ENCODE measurements around the gene MRGPRX2.

MRGPRX2 gene

DNA sequence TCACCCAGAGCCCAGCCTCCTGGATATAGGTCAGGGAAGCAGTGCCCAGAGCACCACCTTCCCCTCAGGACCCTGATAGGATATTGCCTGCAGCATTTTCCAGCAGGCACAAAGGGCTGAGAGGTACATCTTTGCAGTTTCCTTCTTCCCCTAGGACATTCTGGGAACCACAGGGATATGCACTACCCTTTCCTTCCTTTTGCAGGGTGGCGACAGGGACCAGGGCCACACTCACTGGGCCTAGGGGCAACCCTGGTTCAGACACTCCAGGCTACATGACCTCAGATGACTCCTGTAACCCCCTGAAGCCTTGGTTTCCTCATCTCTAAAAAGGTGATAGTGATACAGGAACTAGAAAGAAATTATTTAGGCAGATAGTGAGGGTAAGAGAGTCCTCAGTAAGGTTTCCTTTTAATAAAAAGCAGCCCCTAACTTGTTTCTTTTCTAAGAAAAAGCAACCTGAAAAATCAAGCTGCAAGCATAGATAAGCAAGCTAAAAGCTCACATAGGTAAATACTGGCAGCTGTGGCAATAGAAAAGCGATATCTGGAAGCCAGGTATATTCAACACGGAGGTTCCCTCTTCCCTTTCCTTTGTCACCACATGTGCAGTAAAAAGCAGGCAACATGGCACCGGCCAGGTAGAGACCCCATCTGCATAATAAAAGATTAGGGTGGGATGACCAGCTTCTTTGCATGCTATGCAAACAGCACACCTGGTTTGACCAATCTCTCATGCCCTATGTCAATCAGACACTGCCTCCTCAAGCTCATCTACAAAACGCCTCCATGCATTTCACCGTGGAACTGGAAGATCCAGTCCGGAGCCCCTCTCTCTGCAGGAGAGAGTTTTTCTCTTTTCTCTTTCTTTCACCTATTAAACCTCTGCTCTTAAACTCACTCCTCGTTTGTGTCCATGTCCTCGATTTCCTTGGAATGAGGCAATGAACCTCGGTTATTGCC, 13.2 kb upstream of the MRGPRX2 start:
- DNase-seq = no peak

DNA sequence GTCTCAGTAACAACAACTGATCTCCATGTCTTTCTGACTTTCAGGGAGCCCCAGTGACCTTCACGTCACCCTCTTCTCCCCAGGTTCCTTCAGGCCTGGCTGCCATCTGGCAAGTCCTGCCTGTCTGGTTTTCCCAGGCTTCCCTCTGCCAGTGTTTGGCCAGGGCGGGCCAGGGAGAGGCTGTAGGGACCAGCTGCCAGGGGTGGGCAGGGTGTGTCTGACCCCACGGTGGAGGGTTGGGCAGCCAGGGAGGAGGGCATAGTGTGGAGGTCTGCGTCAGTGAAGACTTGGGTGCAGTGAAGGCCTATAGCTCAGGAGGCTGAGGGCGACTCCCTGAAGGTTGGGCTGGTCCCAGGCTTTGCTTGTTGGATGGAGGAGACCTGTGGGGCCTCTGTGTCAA, 11.9 kb upstream of the MRGPRX2 start:
- DNase-seq = no peak

- DNase-seq = peak; percentile 78 to 89 (median 82)
Measured at GRCh38 chr11:19071255-19071654, 10.7 kb upstream of the MRGPRX2 start.

DNA sequence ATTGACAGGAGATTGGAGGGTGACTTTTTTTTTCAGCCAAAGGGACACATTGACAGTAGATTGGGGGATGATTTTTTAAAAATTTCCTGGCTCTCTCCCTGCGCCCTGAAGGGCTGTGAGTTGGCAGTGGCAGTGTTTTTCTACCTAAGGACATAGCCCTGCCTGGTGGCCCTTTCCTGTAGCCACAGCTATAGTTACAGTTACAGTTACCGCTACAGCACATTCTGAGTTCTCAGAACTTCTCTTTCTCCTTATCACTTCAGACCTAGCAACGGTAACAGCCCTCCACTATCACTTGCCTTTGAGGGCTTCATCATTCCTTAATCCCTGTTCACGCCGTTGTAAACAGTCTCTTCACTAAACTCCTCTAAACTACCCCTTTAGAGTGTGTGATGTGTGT, 684 bp downstream of the MRGPRX2 start:
- DNase-seq = no peak

- no peak for DNase-seq
Measured at GRCh38 chr11:19055905-19056304, 4.6 kb downstream of the MRGPRX2 start.

GRCh38 chr11:19055016-19055415, 5.5 kb downstream of the MRGPRX2 start:
- DNase-seq = no peak

- DNase-seq = no peak
Measured at GRCh38 chr11:19053909-19054308, 6.6 kb downstream of the MRGPRX2 start.

DNA sequence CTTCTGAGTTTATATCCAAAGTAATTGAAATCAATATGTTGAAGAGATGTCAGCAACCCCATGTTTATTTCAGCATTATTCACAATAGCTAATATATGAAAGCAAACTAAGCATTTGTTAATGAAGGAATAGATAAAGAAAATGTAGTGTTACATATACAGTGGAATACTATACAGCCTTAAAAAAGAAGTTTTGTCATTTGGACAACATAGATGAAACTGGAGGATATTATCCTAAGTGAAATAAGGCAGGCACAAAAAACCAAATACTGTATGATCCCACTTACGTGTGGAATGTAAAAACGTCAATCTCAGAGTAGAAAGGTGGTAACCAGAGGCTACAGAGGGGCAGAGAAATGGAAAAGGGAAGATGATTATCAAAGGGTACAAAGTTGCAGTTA, 10.2 kb downstream of the MRGPRX2 start:
- DNase-seq = no peak

- DNase-seq = no peak
Measured at GRCh38 chr11:19049351-19049750, 11.2 kb downstream of the MRGPRX2 start.

DNA sequence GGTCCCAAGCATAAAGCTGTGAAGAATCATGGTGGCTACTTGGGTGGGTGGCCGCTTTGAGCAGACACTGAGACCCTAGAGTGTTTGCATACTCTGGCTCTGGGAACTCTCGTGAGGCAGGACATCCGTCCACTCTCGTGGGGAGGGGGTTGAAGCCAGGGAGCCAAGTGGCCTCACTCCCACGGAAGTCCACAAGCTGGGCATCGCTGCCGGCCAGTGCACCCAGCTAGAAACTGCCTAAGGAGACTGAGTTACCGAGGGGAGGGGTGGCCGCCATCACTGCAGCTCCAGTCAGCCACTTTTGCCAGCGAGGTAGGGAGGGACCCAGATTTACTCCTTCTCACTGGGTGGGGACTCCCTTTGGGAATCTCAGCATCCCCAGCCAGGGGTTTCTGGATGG, 20.5 kb downstream of the MRGPRX2 start:
- DNase-seq = no peak

GRCh38 chr11:19039409-19039808, 21.1 kb downstream of the MRGPRX2 start:
- DNase-seq = no peak

DNA sequence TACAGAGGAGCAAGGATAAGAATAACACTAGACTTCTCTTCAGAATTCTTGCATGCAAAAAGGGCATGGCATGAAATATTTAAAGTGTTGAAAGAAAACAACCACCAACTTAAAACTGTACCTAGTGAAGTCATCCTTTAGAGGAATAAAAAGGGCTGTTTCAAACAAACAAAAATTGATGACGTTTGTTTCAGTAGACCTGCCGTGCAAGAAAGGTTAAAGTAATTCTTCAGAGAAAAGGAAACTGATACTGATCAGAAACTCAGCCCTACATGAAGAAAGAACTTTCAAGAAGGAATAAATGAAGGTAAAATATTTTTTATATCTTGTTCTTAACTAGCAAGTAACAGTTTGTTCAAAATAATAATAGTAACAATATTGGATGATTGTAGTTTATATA, 27.5 kb downstream of the MRGPRX2 start:
- DNase-seq = no peak

DNA sequence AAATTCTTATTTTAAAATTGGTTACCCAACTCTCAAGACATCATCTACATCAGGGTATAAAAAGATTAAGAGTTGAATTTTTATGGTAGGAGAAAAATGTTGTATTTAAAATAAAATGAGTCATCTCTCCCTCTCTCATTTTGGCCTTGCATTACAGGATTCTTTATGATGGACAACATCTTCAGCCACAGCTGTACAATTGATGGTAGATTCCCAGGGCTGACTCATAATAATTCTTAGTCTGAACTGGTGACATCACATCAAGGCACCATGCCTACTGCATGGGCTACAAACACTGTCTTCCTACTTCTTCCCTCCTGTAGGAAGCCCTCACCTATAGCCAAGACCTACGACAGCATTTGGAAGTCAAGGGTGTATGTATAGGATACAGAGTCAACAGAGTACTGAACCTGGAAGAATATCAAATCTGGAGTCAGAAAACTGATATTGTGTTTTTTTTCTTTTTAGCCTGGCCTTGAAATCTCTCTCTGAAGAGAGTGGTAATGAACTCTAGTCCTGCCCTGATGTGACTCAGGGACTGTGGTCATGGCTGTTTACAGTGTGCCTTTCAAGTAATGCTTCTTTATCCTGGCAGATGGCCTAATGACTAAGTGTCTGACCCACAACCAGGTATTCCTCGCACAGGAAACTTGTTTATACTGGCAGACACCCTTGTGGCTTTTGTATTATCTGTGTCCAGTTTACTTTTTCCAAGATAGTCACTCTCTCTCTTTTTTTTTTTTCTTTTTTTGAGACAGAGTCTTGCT, 32.5 kb downstream of the MRGPRX2 start:
- no peak for DNase-seq

GRCh38 chr11:19026862-19027261, 33.7 kb downstream of the MRGPRX2 start:
- no peak for DNase-seq

GRCh38 chr11:19025481-19026406, 34.8 kb downstream of the MRGPRX2 start:
- DNase-seq = no peak

DNA sequence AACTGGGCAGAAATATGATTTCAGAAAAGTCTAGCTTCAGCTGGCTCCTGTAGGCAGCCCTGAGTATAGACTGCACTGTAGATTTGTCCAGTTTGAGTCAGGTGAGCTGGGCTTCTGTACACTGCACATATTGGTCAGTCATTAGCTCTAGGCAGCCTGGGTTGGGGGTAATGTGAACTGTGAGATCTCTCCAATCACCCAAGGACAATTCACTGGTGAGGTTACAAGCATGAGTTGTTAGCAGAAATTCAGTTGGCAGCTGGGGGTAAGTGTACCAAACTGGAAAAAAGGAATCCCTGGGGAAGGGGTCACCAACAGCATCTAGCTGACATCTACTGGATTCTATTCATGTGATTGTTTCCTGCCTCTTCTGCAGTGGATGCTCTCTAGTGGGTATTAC, 39.7 kb downstream of the MRGPRX2 start:
- DNase-seq = no peak

- no peak for DNase-seq
Measured at GRCh38 chr11:19018901-19019300, 41.6 kb downstream of the MRGPRX2 start.

- no peak for DNase-seq
Measured at GRCh38 chr11:19013181-19013857, 47.2 kb downstream of the MRGPRX2 start.

DNA sequence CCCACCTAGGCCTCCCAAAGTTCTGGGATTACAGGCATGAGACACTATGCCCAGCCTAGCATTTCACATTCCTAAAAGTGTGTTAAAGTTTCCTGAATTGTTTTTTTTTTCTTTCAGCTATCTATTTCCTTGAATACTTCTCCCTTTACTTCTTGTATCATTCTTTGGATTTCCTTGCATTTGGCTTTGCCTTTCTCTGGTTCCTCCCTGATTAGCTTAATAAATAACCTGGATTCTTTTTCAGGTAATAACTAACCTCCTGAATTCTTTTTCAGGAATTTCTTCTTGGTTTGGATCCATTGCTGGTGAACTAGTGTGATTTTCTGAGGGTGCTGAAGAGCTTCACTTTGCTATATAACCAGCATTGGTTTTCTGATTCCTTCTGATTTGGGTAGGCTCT, 47.9 kb downstream of the MRGPRX2 start:
- no peak for DNase-seq

Measured in suppressor macrophage (primary cell).